GM21619 (cell line): Measurements from ENCODE around the gene SYNGR1.

Source experiments
- ATAC-seq: cut with Tn5 transposase; IDR thresholded peaks from one replicate; pipeline ENCODE4 v1.9.1; 2021; ENCODE audit not compliant: unreplicated experiment

SYNGR1 gene

GRCh38 chr22:39428597-39429071 lies 78.8 kb downstream of the SYNGR1 start:
- no peak for ATAC-seq

- no peak for ATAC-seq
These were observed 79.4 kb downstream of the SYNGR1 start for GRCh38 chr22:39429186-39429585.

- no peak for ATAC-seq
These were observed 80.3 kb downstream of the SYNGR1 start for GRCh38 chr22:39429916-39430575.

- ATAC-seq: no peak
These were observed 80.9 kb downstream of the SYNGR1 start for GRCh38 chr22:39430576-39431150.

- ATAC-seq: no peak
These were observed 81.5 kb downstream of the SYNGR1 start for GRCh38 chr22:39431216-39431801.

GRCh38 chr22:39431821-39432251 lies 82.0 kb downstream of the SYNGR1 start:
- ATAC-seq: no peak

GRCh38 chr22:39432361-39432811 lies 82.6 kb downstream of the SYNGR1 start:
- no peak for ATAC-seq

- no peak for ATAC-seq
These were observed 83.9 kb downstream of the SYNGR1 start for GRCh38 chr22:39433476-39434242.

GRCh38 chr22:39434243-39434653 lies 84.5 kb downstream of the SYNGR1 start:
- ATAC-seq: no peak

GRCh38 chr22:39434721-39435120 lies 84.9 kb downstream of the SYNGR1 start:
- ATAC-seq: no peak
